ENCODE measurements around the gene TCEAL1.

The TCEAL1 gene

DNA sequence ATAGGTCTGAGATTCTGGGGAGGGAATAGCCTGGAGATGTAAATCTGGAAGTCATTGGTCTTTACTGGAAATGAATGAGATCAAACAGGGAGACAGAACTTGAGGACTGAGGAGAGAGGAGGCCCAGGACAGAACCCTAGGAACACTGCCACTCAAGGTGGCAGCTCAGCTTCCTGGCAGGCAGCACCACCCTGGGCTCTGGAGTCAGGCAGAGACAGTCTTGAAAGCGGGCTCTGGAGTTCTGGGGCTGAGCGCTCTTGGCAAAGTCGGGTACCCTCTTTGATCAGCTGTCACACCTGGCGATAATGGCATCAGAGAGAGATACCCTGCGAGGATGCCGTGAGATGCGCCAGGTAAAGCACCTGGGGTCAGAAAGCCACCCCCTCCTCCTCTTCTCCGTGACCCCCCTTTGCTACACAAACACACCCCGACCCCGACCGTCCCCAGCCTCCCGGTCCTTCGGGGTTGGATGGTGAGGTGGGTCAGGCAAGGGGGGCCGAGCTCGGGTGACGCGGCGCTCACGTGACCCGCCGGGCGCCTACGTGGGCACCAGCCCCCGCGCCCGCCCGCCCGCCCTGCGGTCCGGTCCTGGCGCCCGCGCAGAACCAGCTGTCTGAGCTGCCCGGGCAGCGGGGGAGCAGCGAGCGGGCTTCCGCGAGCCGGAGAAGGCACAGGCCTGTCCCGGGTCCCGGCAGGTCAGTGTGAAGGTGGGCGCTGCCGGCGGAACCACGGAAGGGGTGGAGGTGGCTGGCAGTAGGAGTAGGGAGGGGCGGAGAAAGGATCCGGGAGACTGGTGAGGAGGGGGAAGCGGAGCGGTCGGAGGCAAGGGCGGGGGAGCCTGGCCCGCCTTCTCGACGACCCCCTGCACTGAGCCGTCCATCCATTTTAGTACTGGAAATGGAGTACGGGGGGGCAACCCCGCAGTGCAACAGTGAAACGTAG, 21.1 kb upstream of the TCEAL1 start, which contains the start of gene TCEAL3:
TCEAL3 (plus strand) TSS at position 600 of the 942 bp plus-strand sequence. CDS start 1,102 bp downstream, outside the sequence.
- peak within 1 kb of the TSS; percentile 40; the same call in 1 of the 2 replicates for H3K27ac ChIP-seq
- TF ChIP-seq, protein P1, sequence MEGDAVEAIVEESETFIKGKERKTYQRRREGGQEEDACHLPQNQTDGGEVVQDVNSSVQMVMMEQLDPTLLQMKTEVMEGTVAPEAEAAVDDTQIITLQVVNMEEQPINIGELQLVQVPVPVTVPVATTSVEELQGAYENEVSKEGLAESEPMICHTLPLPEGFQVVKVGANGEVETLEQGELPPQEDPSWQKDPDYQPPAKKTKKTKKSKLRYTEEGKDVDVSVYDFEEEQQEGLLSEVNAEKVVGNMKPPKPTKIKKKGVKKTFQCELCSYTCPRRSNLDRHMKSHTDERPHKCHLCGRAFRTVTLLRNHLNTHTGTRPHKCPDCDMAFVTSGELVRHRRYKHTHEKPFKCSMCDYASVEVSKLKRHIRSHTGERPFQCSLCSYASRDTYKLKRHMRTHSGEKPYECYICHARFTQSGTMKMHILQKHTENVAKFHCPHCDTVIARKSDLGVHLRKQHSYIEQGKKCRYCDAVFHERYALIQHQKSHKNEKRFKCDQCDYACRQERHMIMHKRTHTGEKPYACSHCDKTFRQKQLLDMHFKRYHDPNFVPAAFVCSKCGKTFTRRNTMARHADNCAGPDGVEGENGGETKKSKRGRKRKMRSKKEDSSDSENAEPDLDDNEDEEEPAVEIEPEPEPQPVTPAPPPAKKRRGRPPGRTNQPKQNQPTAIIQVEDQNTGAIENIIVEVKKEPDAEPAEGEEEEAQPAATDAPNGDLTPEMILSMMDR (conservative IDR thresholded peaks at IDR 0.05) = no peak

DNA sequence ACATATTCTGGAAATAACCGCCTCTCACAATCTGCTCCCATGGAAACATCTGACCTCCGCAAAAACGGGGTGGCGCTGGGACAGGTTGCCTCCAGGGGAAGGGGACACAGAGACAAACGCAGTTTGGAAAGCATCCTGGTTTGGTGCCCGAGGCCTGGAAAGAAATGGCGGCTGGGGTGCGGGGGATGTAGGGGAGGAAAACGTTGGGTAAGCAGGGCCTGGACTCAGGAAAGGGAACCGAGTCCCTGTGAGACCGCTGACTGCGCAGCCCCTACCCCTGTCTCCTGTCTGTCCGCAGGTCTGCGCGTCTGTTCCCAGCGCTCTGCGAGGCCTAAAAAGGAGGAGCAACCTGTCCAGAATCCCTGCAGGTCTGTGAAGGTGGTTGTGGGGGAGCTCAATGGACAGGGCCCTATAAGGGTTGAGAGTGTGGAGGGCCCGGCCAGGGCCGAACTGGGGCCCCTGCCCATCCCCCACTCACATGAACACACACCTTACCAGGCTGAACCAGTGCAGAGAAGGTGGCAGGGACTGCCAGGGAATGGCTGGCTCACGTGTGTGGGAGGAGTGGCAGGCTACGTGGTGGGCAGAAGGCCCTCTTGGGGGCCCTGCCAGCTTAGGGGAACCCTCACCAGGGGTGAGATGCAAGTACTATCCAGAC, 20.3 kb upstream of the TCEAL1 start:
- TF ChIP-seq, protein P1 (conservative IDR thresholded peaks at IDR 0.05) = no peak
- H3K27ac ChIP-seq = peak overlapping the region; percentile 40; the same call in 1 of the 2 replicates

DNA sequence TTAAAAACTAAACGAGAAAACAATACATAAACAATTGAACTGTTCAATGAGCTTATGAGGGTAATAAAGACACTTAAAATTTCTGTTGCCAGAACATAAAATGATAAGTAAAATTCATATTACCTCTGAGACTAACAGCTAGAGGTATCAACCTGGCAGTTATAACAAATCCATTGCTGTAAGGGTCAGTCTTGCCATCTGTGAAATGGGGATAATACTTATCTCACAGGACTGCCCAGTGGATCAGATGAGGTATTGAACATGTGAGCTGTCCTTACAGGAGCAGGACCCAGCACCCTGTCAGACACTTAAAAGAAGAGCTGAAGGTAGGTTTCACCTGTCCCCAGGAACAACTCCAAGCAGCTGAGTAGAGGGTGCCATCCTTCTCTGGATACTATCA, 18.5 kb upstream of the TCEAL1 start:
- no peak overlapping the region for H3K27ac ChIP-seq
- TF ChIP-seq, protein P1 (conservative IDR thresholded peaks at IDR 0.05) = no peak

DNA sequence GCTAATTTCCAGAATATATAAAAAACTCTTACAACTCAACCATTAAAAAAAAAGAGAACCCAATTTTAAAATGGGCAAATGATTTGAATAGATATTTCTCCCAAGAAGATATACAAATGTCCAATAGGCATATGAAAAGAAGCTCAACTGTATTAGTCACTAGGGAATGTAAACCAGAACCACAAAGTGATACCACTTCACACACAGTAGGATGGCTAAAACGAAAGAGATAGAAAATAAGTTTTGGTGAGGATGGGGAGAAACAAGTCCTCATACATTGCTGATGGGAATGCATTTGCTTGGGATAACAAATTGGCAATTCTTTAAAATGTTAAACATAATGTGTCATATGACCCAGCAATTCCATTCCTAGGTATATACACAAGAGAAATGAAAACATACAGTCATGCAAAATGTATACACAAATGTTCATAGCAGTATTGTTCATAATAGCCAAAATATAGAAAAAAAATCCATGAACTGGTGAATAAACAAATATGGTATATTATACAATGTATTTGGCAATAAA, 15.3 kb upstream of the TCEAL1 start:
- H3K27ac ChIP-seq = no peak overlapping the region
- TF ChIP-seq, protein P1 (conservative IDR thresholded peaks at IDR 0.05) = no peak

DNA sequence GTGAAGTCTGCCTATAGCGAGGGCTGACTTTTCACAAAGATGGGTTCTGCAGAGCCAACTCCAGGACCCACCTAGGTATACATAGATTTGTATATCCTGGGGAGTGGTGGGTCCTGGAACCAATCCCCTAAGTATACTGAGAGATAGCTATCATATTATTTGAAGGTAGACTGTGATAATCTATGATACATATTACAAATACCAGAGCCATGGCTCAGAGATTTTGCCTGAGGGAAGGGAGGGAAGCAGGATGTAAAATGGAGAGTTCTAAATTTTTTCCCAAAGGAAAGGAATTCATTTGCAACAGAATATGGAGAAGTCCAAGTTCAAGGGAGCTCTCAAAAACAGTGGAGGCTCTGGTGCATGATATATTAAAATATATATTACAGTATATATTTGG, 13.8 kb upstream of the TCEAL1 start:
- TF ChIP-seq, protein P1 (conservative IDR thresholded peaks at IDR 0.05) = no peak
- H3K27ac ChIP-seq = no peak overlapping the region

DNA sequence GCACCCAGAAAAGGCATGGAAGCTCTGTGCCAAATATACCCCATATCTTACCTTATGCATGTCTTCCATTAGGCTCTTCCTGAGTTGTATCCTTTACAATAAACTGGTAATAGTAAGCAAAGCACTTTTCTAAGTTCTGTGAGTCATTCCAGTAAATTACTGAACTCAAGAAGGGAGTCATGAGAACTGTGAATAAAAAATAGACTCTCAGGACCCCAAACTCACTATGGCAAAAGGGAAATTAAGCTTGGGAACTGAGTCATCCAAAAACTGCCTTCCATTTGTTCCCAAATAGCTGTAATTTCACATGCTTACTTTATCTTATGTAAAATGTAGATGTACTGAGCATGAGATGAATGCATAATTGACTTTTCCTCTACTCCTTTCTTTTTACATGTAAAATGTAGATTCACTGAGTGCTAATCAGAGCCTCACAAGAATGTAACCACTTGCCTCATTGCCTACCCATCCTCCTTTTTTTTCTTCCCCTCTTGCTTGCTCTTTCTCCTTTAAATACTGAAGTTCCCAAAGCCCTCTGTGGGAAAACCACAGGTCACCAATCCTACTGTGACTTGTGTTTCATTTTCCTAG, 12.9 kb upstream of the TCEAL1 start:
- H3K27ac ChIP-seq = no peak overlapping the region
- TF ChIP-seq, protein P1 (conservative IDR thresholded peaks at IDR 0.05) = no peak
